Smooth muscle cell (in vitro differentiated cells): ENCODE data around the gene KRT86. TPM values are rescaled to one million over a fixed set of nuclear protein-coding genes. Genes with fewer than 3 reads are reported as not detected.
"Not testable (repeated sequence)": the region's sequence is repeated elsewhere in the genome, so short reads cannot be mapped to it uniquely, and the experiment has no call there.

ENCODE experiments used
- DNase-seq: peaks from one replicate; lab custom pipeline; 2025; ENCODE audit not compliant: unreplicated experiment; lab: John Stamatoyannopoulos, UW
- H2AFZ ChIP-seq: fragments of 200-600 bp; sonication (generic); 2 replicates; pipeline ENCODE4 v1.6.0; 2016; ENCODE audit warnings: antibody characterized with exemption, low read depth, mild to moderate bottlenecking
- H3F3A ChIP-seq: fragments of 200-600 bp; sonication (generic); 2 replicates; pipeline ENCODE4 v1.6.0; 2017; ENCODE audit warnings: antibody characterized with exemption, low read depth
- H3K27ac ChIP-seq: fragments of 200-600 bp; sonication (generic); 2 replicates; pipeline ENCODE4 v1.5.1; 2016; ENCODE audit warnings: low read depth, mild to moderate bottlenecking
- H3K27me3 ChIP-seq: fragments of 200-600 bp; sonication (generic); 2 replicates; pipeline ENCODE4 v1.6.1; 2016; ENCODE audit warnings: low read depth, mild to moderate bottlenecking
- H3K36me3 ChIP-seq: fragments of 200-600 bp; sonication (generic); 2 replicates; pipeline ENCODE4 v1.5.1; 2016; ENCODE audit warnings: low read depth
- H3K4me1 ChIP-seq: fragments of 200-600 bp; sonication (generic); 2 replicates; pipeline ENCODE4 v1.5.1; 2016; ENCODE audit warnings: low read depth
- H3K4me2 ChIP-seq: fragments of 200-600 bp; sonication (generic); 2 replicates; pipeline ENCODE4 v1.6.0; 2016; ENCODE audit warnings: mild to moderate bottlenecking
- H3K4me3 ChIP-seq: fragments of 200-600 bp; sonication (generic); 2 replicates; pipeline ENCODE4 v1.5.1; 2016; ENCODE audit warnings: mild to moderate bottlenecking
- H3K79me2 ChIP-seq: fragments of 200-600 bp; sonication (generic); 2 replicates; pipeline ENCODE4 v1.6.0; 2016; ENCODE audit warnings: low read depth, mild to moderate bottlenecking
- H3K9ac ChIP-seq: fragments of 200-600 bp; sonication (generic); 2 replicates; pipeline ENCODE4 v1.6.0; 2016; ENCODE audit warnings: low read depth
- H3K9me3 ChIP-seq: fragments of 200-600 bp; sonication (generic); replicated peaks from 2 replicates; pipeline ENCODE4 v1.5.1; 2016; ENCODE audit warnings: low read depth
- H4K20me1 ChIP-seq: fragments of 200-600 bp; sonication (generic); 2 replicates; pipeline ENCODE4 v1.6.0; 2016; ENCODE audit warnings: low read depth
- CTCF ChIP-seq: fragments of 200-600 bp; sonication (generic); IDR thresholded peaks from 2 replicates; pipeline ENCODE4 v1.5.1; 2017; ENCODE audit warnings: borderline replicate concordance, mild to moderate bottlenecking, antibody characterized with exemption; ENCODE audit not compliant: insufficient read depth, poor library complexity, severe bottlenecking
- WGBS: methylation state at CpG from one replicate; pipeline ENCODE4 v1.1.7; 2016; ENCODE audit warnings: low lambda C conversion rate; 5-methylcytosine and 5-hydroxymethylcytosine counted together
- polyA plus RNA-seq: library from polyadenylated mRNA; unstranded; fragments of >200 nt; fragmentation: Nextera tagmentation; extraction: Ambion mirVana; gene quantifications from 2 replicates; pipeline ENCODE4 v1.2.1, GENCODE V29; 2016
- total RNA-seq: library from RNA; depleted of rRNA; stranded (reverse); fragments of >200 nt; gene quantifications from 2 replicates; pipeline ENCODE4 v1.2.3, GENCODE V29; 2014

The KRT86 gene
- total and polyA plus RNA-seq, 2 experiments from 2014 or later, result not detected

GRCh38 chr12:52255926-52256583 lies 18.4 kb upstream of the KRT86 start:
- no peak overlapping the region for H3K9ac ChIP-seq
- no peaks in the 10 kb centered on the region for H3F3A ChIP-seq
- no peak overlapping the region for H3K4me3 ChIP-seq
- no peaks in the 10 kb centered on the region for H4K20me1 ChIP-seq
- H3K4me1 ChIP-seq, result no peaks in the 10 kb centered on the region
- H2AFZ ChIP-seq, result no peak overlapping the region
- H3K27ac ChIP-seq, result no peak overlapping the region
- no peak for TF ChIP-seq CTCF
- H3K79me2 ChIP-seq, result no peaks in the 10 kb centered on the region
- no peak for DNase-seq
- no peaks in the 10 kb centered on the region for H3K36me3 ChIP-seq
- peaks cover 97% of the 10 kb centered on the region for H3K27me3 ChIP-seq
- H3K4me2 ChIP-seq, result no peak overlapping the region
- H3K9me3 ChIP-seq, result no peaks in the 10 kb centered on the region
- 88% methylated on average over 9 of the region's 9 CpGs for WGBS

GRCh38 chr12:52256584-52256935 lies 17.9 kb upstream of the KRT86 start:
- Histone ChIP-seq H3K27me3 (peaks cover 97% of the 10 kb centered on the region), H3K4me1 (no peaks in the 10 kb centered on the region), H4K20me1 (no peaks in the 10 kb centered on the region), H3K4me2 (no peak overlapping the region), H3K36me3 (no peaks in the 10 kb centered on the region), H3F3A (no peaks in the 10 kb centered on the region), H3K9me3 (no peaks in the 10 kb centered on the region), H3K9ac (no peak overlapping the region), H3K4me3 (no peak overlapping the region), H2AFZ (no peak overlapping the region), H3K79me2 (no peaks in the 10 kb centered on the region), H3K27ac (no peak overlapping the region)
- 72% methylated on average over 2 of the region's 2 CpGs for WGBS
- no peak for DNase-seq
- TF ChIP-seq CTCF, result no peak

- H3K79me2 ChIP-seq, result no peaks in the 10 kb centered on the region
- H3K27me3 ChIP-seq, result peaks cover 94% of the 10 kb centered on the region
- H3K36me3 ChIP-seq, result no peaks in the 10 kb centered on the region
- no peak overlapping the region for H3K27ac ChIP-seq
- no peaks in the 10 kb centered on the region for H3K4me1 ChIP-seq
- H3K9ac ChIP-seq, result no peak overlapping the region
- no peaks in the 10 kb centered on the region for H4K20me1 ChIP-seq
- H3K4me2 ChIP-seq, result no peak overlapping the region
- no peak overlapping the region for H3K4me3 ChIP-seq
- H3K9me3 ChIP-seq, result no peaks in the 10 kb centered on the region
- no peak for DNase-seq
- WGBS, result 94% methylated on average over 4 of the region's 4 CpGs
- no peak overlapping the region for H2AFZ ChIP-seq
- no peaks in the 10 kb centered on the region for H3F3A ChIP-seq
- TF ChIP-seq CTCF, result no peak
Observed at GRCh38 chr12:52257074-52257551, 17.3 kb upstream of the KRT86 start.

- not testable (repeated sequence) for H3K4me3 ChIP-seq, H3F3A ChIP-seq, H3K4me2 ChIP-seq, H3K36me3 ChIP-seq, H3K27ac ChIP-seq, H2AFZ ChIP-seq, H3K9ac ChIP-seq, H3K79me2 ChIP-seq, H4K20me1 ChIP-seq, DNase-seq, H3K9me3 ChIP-seq, H3K4me1 ChIP-seq
- H3K27me3 ChIP-seq, result peaks cover 86% of the 10 kb centered on the region
- WGBS, result 62% methylated on average over 13 of the region's 13 CpGs
Observed at GRCh38 chr12:52257922-52258321, 16.5 kb upstream of the KRT86 start.
